Kidney glomerular epithelial cell (primary cell): ENCODE measurements around the gene INTS13.

Source experiments
- DNase-seq: peaks from one replicate; lab custom pipeline; 2025; lab: John Stamatoyannopoulos, UW

The INTS13 gene, protein sequence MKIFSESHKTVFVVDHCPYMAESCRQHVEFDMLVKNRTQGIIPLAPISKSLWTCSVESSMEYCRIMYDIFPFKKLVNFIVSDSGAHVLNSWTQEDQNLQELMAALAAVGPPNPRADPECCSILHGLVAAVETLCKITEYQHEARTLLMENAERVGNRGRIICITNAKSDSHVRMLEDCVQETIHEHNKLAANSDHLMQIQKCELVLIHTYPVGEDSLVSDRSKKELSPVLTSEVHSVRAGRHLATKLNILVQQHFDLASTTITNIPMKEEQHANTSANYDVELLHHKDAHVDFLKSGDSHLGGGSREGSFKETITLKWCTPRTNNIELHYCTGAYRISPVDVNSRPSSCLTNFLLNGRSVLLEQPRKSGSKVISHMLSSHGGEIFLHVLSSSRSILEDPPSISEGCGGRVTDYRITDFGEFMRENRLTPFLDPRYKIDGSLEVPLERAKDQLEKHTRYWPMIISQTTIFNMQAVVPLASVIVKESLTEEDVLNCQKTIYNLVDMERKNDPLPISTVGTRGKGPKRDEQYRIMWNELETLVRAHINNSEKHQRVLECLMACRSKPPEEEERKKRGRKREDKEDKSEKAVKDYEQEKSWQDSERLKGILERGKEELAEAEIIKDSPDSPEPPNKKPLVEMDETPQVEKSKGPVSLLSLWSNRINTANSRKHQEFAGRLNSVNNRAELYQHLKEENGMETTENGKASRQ

DNA sequence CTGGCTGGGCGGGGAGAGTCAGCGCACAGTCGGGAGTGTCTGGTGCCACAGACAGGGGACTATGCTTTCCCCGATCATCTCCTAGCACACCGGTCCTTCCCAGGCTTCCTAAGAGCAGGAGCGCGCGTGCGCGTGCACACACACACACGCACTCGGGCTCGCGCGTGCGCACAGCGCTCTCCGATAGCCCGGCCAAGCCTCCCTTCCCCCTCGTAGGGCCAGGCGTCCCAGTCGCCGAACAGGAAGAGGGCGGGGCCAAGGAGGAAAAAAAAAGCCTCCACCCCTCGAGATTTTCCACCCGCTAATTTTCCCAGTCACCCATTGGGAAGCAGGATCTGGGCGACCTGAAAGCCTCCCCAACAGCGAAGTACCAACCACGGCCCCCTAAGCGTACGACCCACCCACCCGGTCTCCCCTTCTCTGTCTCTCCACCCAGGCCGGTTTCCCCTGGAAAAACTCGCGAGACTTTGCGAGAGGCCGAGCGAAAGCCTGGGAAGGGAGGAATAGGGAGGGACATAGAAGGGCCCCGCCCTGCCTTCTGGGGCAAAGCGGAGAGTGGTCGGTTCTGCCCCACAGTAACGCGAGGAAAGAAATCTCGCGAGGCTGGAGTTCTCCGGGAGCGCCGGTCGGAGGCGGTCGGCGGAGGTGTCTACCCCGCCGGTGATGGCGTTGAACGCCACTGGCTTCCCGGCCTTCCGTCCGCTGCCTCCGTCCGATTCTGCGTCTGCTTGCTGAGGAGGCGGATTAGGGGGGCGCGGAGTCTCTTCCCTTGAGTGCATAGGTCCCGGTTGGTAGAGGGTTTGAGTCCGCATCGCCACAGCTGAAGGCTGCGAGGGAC is at the start of gene INTS13, which contains the start of gene FGFR1OP2:
Gene INTS13, minus strand, starts transcription at position 119 of the 838 bp plus-strand sequence. CDS start 1,178 bp downstream, outside the sequence.
Gene FGFR1OP2, plus strand, starts transcription at position 608 of the 838 bp plus-strand sequence. CDS start 15,689 bp downstream, outside the sequence.
- DNase-seq: peak; percentile 96

DNA sequence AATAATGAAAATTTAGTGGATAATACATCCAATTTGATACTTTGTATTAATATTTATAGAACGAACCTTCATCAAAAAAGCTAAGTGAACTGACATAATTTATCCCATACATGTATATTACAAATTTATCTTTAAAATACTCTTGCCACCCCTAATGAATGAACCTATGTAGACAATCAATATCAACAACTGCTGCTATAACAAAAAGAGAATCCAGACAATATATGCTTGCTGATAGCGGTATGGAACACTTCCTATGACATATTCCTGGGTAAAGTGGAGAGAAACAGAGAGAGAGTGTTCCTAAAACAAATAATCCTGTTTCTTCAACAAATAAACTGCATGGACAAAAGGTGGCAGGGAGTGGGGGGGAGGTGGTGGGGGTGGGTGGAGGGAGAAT is 45.1 kb upstream of the INTS13 start:
- no peak for DNase-seq

DNA sequence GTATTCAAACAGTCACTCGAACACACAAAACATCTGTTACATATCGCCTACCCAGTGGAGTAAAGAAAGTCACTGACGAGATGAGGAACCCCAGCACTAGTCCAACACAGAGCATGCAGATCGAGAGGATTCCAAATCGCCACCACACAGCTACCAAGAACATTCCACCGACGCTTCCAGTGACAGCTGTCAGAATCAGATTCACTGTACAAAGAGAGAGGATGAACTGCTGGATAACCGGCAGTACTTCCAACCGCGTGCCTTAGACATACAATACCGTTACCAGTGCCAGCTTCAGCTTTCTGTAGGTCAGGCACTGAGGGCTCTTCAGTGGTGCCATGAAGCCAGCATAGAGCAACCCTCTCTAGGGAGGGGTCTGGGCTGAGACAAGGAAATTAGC is 42.0 kb upstream of the INTS13 start:
- DNase-seq: no peak

GRCh38 chr12:26978801-26979200 is 41.0 kb upstream of the INTS13 start:
- DNase-seq: no peak

GRCh38 chr12:26976687-26977086 is 38.9 kb upstream of the INTS13 start:
- no peak for DNase-seq

DNA sequence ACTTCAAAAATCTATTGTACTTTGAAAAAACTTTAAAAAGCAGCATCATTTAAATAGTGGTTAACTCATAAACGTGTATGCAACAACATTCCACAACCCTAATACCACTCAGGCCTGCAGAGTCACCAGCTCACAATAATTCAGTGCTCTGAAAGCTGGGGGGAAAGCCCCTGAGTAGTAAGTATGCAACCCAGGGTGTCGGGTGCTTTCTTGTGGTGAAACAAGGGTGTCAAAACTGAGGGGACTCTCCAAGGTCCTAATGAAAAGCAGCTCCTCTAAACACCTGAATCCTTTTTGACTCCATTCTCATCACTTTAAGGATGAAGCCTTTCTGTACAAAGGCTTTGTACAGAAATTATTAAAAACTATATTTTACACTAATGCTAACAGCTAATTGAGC is 34.2 kb upstream of the INTS13 start:
- no peak for DNase-seq

GRCh38 chr12:26970136-26970535 is 32.4 kb upstream of the INTS13 start:
- DNase-seq: no peak

- no peak for DNase-seq
Observed at GRCh38 chr12:26966842-26967241, 29.1 kb upstream of the INTS13 start.

DNA sequence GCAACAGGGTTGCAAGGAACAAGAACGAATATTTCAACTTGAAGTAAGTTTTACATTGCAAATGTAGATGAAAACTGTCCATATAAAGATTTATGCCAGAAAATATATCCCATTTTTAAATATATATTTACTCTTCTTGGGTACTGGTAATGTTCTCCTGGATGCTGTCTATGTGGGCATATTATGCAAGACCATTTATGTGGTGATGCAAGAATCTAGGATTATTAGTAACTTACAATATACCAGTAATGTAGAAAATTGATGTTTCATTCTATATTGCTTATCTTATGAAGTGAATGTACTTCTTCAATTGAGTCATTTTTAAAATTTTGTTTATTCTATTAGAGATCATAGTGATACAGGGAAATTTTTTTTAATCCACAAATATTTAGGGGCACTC is 25.6 kb upstream of the INTS13 start:
- no peak for DNase-seq

DNA sequence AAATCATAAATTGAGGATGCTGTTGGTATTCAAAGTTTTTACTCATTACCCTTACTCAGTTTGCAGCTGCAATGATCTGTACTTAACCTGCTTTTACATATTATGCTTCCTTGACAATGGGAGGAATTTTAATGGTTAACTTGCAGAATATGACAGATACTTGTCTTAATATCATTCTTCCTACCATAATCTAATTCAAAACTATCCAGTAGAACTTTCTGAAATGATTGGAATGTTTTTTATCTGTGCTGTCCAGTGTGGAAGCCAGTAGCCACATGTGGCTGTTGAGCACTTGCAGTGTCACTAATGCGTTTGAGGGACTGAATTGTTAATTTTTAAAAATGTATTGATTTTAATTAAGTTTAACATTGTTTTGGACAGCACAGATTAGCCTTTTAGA is 24.0 kb upstream of the INTS13 start:
- DNase-seq: no peak

DNA sequence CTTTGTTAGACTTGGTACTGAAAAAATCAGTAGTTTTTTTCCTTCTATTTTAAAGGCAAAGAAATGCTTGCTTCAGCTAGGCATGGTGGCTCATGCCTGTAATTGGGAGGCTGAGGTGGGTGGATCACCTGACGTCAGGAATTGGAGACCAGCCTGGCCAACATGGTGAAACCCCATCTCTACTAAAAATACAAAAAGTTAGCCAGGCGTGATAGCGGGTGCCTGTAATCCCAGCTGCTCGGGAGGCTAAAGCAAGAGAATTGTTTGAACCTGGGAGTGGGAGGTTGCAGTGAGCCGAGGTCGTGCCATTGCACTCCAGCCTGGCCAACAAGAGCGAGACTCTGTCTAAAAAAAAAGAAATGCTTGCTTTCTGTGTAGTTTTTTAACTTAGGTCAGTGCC is 23.6 kb upstream of the INTS13 start:
- peak; percentile 4 for DNase-seq

DNA sequence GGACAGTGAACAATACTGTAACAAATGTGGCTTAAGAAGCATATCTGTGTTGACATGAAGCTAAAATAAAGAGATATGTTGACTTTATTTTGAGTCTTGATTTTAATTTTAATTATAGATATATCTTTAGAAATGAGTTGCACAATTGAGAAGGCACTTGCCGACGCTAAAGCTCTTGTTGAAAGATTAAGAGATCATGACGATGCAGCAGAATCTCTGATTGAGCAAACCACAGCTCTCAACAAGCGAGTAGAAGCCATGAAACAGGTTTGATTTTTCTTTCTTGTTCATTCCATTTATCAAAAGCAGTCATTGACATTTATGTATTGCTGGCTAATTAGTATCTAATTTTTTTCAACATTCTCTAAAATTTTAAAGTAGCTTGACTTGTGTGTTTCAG is 16.2 kb upstream of the INTS13 start:
- no peak for DNase-seq

GRCh38 chr12:26953447-26953846 is 15.7 kb upstream of the INTS13 start:
- DNase-seq: no peak

DNA sequence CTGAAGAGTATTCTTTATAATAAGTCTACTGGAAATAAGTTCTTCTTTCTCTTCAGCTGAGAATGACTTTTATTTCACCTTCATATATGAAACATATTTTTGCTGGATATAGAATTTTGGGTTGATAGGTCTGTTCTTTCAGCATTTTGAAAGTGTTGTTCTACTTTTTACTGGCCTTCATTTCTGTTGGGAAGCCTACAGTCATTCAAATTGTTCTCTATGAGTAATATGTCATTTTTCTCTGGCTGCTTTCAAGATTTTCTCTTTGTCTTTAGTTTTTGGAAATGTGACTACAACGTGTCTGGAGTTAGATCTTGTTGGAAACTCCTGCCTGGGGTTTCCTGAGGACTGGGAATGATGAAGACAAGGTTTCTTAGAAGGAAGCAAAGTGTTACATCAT is 10.5 kb upstream of the INTS13 start:
- DNase-seq: no peak

- DNase-seq: no peak
Observed at GRCh38 chr12:26941215-26941594, 3.4 kb upstream of the INTS13 start.

GRCh38 chr12:26940516-26941214 is 2.9 kb upstream of the INTS13 start:
- no peak for DNase-seq

- no peak for DNase-seq
Observed at GRCh38 chr12:26939953-26940352, 2.2 kb upstream of the INTS13 start.

DNA sequence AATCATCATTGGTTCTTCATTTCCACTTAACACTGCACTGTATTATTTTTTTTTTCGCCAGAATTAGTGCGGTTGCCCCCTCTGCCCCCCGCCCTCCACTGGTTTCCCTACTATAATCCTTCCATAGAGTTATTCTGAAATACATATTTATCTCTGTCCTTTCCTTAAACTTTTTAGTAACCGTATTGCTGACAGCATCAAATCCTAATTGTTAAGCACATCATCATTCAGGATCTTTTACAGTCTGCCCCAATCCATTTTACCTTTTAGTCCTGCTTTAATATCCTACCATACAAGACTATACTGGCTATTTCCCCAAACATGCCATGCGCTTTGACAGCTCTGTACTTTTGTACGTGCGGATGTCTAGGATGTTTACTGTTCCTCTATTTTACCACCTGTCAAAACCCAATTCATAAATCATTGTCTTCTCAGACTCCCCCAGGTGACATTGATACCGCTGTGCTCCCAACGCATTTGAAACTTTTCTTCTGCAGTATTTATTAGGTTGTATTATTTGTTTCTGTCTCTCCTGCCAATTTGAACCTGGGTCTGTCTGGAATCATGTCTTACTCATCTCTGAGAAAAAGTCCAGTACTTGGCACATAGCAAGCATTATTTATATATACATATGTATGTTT is 1.5 kb upstream of the INTS13 start:
- no peak for DNase-seq

DNA sequence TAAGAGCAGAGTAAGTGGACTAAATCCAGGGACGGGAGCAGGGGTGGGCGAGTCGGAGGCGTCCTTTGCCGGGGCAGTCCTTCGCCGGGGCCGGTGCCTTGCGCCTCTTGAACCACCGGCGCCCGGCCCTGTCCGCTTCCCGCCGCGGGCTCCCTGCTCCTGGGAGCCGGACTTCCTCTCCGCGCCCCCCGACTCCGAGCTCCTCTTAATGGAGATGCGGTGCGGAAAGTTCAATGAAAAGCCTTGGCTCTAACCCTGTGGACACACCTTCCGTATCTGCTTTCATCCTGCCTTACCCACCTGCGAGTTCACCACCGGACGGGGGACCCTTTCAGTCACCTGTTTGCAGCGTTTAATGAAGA is 901 bp upstream of the INTS13 start:
- DNase-seq: no peak

- DNase-seq: peak; percentile 51
Observed at GRCh38 chr12:26937443-26937862, 328 bp downstream of the INTS13 start.
